ENCODE data around the gene MFAP5. TPM values are rescaled to one million over a fixed set of nuclear protein-coding genes. Genes with fewer than 3 reads are reported as not detected.
A peak's percentile ranks its signal among the peaks of the same experiment; 100 is the strongest.
"Not testable (repeated sequence)": the region's sequence is repeated elsewhere in the genome, so short reads cannot be mapped to it uniquely, and the experiment has no call there.

The MFAP5 gene
- total RNA-seq, 1 experiment from 2014 or later, result not detected

DNA sequence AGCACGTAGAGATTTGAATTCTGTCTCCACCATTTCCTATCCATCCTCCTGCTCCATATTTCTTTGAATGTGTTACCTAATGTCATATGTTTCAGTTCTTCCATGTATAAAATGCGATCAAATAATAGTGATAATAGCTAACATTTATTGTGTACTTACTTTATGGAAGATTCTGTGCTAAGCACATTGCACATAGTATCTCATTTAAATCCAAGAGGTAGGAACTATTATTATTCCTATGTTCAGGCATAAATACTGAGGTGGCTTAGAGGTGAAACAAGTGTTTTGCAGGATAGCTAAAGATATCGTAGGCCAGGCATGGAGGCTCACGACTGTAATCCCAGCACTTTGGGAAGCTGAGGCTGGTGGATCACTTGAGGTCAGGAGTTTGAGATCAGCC is 32.5 kb downstream of the MFAP5 start:
- intact Hi-C loops (cut with micrococcal nuclease; ENCODE audit: unreplicated experiment), result no loop called here
- DNase-seq, result no peak
- Mint-ChIP-seq H3K4me1 (ENCODE audit: low read depth, unreplicated experiment) (peaks cover 14% of the 10 kb centered on the region), H3K9me3 (ENCODE audit: low read depth, unreplicated experiment) (no peaks in the 10 kb centered on the region), H3K4me3 (ENCODE audit: low read depth, unreplicated experiment) (no peak overlapping the region), H3K27me3 (ENCODE audit: unreplicated experiment) (no peaks in the 10 kb centered on the region), H3K36me3 (ENCODE audit: insufficient read depth, unreplicated experiment) (peaks cover 5% of the 10 kb centered on the region), H3K27ac (ENCODE audit: unreplicated experiment) (no peak overlapping the region)
- BruUV-seq (replicated peaks), result no TSS peak
- TF ChIP-seq, protein P1, sequence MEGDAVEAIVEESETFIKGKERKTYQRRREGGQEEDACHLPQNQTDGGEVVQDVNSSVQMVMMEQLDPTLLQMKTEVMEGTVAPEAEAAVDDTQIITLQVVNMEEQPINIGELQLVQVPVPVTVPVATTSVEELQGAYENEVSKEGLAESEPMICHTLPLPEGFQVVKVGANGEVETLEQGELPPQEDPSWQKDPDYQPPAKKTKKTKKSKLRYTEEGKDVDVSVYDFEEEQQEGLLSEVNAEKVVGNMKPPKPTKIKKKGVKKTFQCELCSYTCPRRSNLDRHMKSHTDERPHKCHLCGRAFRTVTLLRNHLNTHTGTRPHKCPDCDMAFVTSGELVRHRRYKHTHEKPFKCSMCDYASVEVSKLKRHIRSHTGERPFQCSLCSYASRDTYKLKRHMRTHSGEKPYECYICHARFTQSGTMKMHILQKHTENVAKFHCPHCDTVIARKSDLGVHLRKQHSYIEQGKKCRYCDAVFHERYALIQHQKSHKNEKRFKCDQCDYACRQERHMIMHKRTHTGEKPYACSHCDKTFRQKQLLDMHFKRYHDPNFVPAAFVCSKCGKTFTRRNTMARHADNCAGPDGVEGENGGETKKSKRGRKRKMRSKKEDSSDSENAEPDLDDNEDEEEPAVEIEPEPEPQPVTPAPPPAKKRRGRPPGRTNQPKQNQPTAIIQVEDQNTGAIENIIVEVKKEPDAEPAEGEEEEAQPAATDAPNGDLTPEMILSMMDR (IDR thresholded peaks at IDR 0.05; ENCODE audit: unreplicated experiment), result no peak
- CTCF ChIA-PET, result no interaction called here

DNA sequence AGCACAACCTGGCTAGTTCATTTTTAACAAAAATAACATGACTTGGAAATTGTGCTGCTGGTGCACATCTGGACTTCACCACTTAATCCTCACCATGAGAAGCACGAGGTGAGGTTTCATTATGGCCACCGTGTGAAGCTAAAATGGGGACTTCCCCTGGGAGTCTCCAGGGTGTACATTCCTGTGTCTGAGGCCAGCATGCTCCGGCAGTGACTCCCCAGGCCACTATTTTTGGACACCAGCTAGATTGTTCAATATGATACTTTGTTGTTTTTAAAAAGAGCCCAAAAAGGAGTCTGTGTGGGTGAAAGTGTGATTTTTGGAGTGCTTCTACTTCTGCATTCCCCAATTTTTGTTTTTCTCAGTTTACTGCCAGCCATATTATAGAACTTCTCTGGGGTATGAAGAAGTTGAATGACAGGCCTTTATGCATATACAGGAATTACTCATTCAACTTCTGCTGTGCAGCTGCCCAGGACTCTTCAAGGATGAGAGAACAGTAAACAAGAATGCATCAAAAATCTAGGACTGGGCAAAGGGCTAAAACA is 33.1 kb downstream of the MFAP5 start:
- peak; percentile 22 for DNase-seq
- Mint-ChIP-seq H3K27ac (ENCODE audit: unreplicated experiment) (no peak overlapping the region), H3K36me3 (ENCODE audit: insufficient read depth, unreplicated experiment) (peaks cover 8% of the 10 kb centered on the region), H3K4me1 (ENCODE audit: low read depth, unreplicated experiment) (peaks cover 14% of the 10 kb centered on the region), H3K9me3 (ENCODE audit: low read depth, unreplicated experiment) (no peaks in the 10 kb centered on the region), H3K27me3 (ENCODE audit: unreplicated experiment) (no peaks in the 10 kb centered on the region), H3K4me3 (ENCODE audit: low read depth, unreplicated experiment) (no peak overlapping the region)
- TF ChIP-seq, protein P1 (IDR thresholded peaks at IDR 0.05; ENCODE audit: unreplicated experiment), result no peak
- no TSS peak for BruUV-seq (replicated peaks)
- intact Hi-C loops (cut with micrococcal nuclease; ENCODE audit: unreplicated experiment), result no loop called here
- CTCF ChIA-PET, result interaction anchor here (0.6 to 1.0 kb wide), 3 partner anchors 11 to 1079 kb away, joined by 3 read pairs; no protein-coding TSS in a partner anchor

DNA sequence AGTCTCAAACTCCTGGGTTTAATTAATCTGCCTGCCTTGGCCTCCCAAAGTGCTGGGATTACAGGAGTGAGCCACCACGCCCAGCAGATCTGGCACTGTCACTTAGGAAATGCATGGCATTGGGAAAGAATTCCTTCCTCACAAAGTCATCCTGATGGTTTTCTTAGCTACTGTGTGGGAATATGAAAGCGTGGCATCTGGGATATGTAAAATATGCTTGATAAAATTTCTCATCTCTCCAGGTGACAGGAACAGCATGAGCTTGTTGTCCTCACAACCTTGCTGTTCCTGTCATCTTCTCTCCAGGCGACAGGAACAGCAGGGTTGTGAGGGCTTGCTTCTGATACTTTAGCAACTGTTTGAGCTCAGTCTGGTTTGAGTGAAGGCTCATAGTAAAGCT is 33.9 kb downstream of the MFAP5 start:
- BruUV-seq (replicated peaks), result no TSS peak
- CTCF ChIA-PET, result interaction anchor here (0.6 to 1.0 kb wide), 4 partner anchors 10 to 1080 kb away, joined by 3 to 4 read pairs (median 3); no protein-coding TSS in a partner anchor
- TF ChIP-seq, protein P1 (IDR thresholded peaks at IDR 0.05; ENCODE audit: unreplicated experiment), result no peak
- Mint-ChIP-seq H3K36me3 (ENCODE audit: insufficient read depth, unreplicated experiment) (peaks cover 8% of the 10 kb centered on the region), H3K27ac (ENCODE audit: unreplicated experiment) (no peak overlapping the region), H3K4me3 (ENCODE audit: low read depth, unreplicated experiment) (no peak overlapping the region), H3K4me1 (ENCODE audit: low read depth, unreplicated experiment) (peaks cover 14% of the 10 kb centered on the region), H3K27me3 (ENCODE audit: unreplicated experiment) (no peaks in the 10 kb centered on the region), H3K9me3 (ENCODE audit: low read depth, unreplicated experiment) (no peaks in the 10 kb centered on the region)
- DNase-seq, result no peak
- intact Hi-C loops (cut with micrococcal nuclease; ENCODE audit: unreplicated experiment), result no loop called here

DNA sequence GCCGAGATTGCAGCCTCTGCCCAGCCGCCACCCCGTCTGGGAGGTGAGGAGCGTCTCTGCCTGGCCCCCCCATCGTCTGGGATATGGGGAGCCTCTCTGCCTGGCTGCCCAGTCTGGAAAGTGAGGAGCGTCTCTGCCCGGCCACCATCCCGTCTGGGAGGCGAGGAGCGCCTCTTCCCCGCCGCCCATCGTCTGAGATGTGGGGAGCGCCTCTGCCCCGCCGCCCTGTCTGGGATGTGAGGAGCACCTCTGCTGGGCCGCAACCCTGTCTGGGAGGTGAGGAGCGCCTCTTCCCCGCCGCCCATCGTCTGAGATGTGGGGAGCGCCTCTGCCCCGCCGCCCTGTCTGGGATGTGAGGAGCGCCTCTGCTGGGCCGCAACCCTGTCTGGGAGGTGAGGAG is 37.9 kb downstream of the MFAP5 start:
- BruUV-seq (replicated peaks), result not testable (repeated sequence)

DNA sequence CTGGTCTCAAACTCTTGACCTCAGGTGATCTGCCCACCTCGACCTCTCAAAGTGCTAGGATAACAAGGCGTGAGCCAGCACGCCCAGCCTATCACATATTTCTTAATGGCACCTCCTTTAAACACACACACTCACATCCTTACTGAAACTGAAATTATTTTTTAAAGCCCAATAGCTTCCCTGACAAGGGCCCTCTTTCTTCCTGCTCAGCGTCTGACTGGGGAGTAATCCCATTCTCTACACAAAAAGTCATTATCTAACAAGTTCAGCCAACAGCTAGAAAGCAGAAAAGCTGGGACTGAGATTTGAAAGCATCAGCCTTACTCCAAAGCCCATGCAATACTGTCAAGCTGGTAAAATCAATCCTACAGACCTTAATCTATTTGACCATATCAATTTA is 40.0 kb downstream of the MFAP5 start:
- H3K4me3 Mint-ChIP-seq (ENCODE audit: low read depth, unreplicated experiment), result no peak overlapping the region
- no peaks in the 10 kb centered on the region for H3K27me3 Mint-ChIP-seq (ENCODE audit: unreplicated experiment)
- H3K9me3 Mint-ChIP-seq (ENCODE audit: low read depth, unreplicated experiment), result no peaks in the 10 kb centered on the region
- peaks cover 21% of the 10 kb centered on the region for H3K4me1 Mint-ChIP-seq (ENCODE audit: low read depth, unreplicated experiment)
- intact Hi-C loops (cut with micrococcal nuclease; ENCODE audit: unreplicated experiment), result no loop called here
- peaks cover 8% of the 10 kb centered on the region for H3K36me3 Mint-ChIP-seq (ENCODE audit: insufficient read depth, unreplicated experiment)
- no peak for DNase-seq
- no TSS peak for BruUV-seq (replicated peaks)
- CTCF ChIA-PET, result no interaction called here
- H3K27ac Mint-ChIP-seq (ENCODE audit: unreplicated experiment), result peak overlapping the region; percentile 19
- TF ChIP-seq, protein P1 (IDR thresholded peaks at IDR 0.05; ENCODE audit: unreplicated experiment), result no peak

More for the DNA sequence above, 37.9 kb downstream of the MFAP5 start:
- CTCF ChIA-PET; H3K4me3 Mint-ChIP-seq (ENCODE audit: low read depth, unreplicated experiment); H3K27me3 Mint-ChIP-seq (ENCODE audit: unreplicated experiment); intact Hi-C loops (cut with micrococcal nuclease; ENCODE audit: unreplicated experiment); DNase-seq; H3K36me3 Mint-ChIP-seq (ENCODE audit: insufficient read depth, unreplicated experiment); H3K9me3 Mint-ChIP-seq (ENCODE audit: low read depth, unreplicated experiment); H3K27ac Mint-ChIP-seq (ENCODE audit: unreplicated experiment): not testable (repeated sequence)
- H3K4me1 Mint-ChIP-seq (ENCODE audit: low read depth, unreplicated experiment), result peaks cover 18% of the 10 kb centered on the region
